Activated CD8-positive, alpha-beta T cell treated with anti-CD3 and anti-CD28 coated beads for 36 hours (primary cell): ENCODE results near the gene JPH4. TPM values are rescaled to one million over a fixed set of nuclear protein-coding genes. Genes with fewer than 3 reads are reported as not detected.

Source experiments
- ATAC-seq: fragments of 200-7000 bp; cut with Tn5 transposase; one replicate; pipeline ENCODE4 v1.10.0; 2021; ENCODE audit warnings: mild to moderate bottlenecking, moderate library complexity
- CTCF ChIA-PET: fragments of 350-600 bp; sonication (Branson Sonifier 250); formaldehyde crosslinking; loops from one replicate; lab custom pipeline; 2021; ENCODE audit warnings: antibody characterized with exemption; lab: Charles Lee
- POLR2A ChIA-PET: fragments of 350-600 bp; sonication (Branson Sonifier 250); formaldehyde crosslinking; loops from one replicate; lab custom pipeline; 2021; ENCODE audit warnings: antibody characterized with exemption; lab: Charles Lee
- DNase-seq: peaks from one replicate; pipeline ENCODE4 v3.0.0-alpha.2; 2020
- H3K27ac Mint-ChIP-seq: one replicate; pipeline ENCODE4 v1.8.0; 2021; ENCODE audit warnings: mild to moderate bottlenecking, mixed read lengths
- H3K27me3 Mint-ChIP-seq: one replicate; pipeline ENCODE4 v1.8.0; 2021; ENCODE audit warnings: mixed read lengths
- H3K36me3 Mint-ChIP-seq: one replicate; pipeline ENCODE4 v1.8.0; 2021; ENCODE audit warnings: low read depth, mixed read lengths
- H3K4me1 Mint-ChIP-seq: one replicate; pipeline ENCODE4 v1.8.0; 2021; ENCODE audit warnings: low read depth, mixed read lengths
- H3K4me3 Mint-ChIP-seq: one replicate; pipeline ENCODE4 v1.8.0; 2021; ENCODE audit warnings: mild to moderate bottlenecking, moderate library complexity, mixed read lengths
- H3K9me3 Mint-ChIP-seq: one replicate; pipeline ENCODE4 v1.8.0; 2021; ENCODE audit warnings: mixed read lengths
- CTCF ChIP-seq: fragments of 200-600 bp; IDR thresholded peaks from one replicate; pipeline ENCODE4 v1.8.0; 2022; ENCODE audit warnings: antibody characterized with exemption, mild to moderate bottlenecking
- intact Hi-C: fragments of 100-400 bp; cut with micrococcal nuclease; formaldehyde crosslinking; loops from one replicate; pipeline ENCODE4 v1.10.0; 2022
- total RNA-seq, 2 experiments: library from RNA; stranded (reverse); gene quantifications; one replicate each; pipeline ENCODE4 v1.2.3, GENCODE V29; 2021

The JPH4 gene
- total RNA-seq, 2 experiments from 2014 or later = 0.25 to 0.51 TPM

GRCh38 chr14:23618415-23618988, 39.9 kb upstream of the JPH4 start:
- CTCF ChIA-PET = interaction anchor here (3.3 kb wide), 1 partner anchor 13 kb away, joined by 20 read pairs; no protein-coding TSS in a partner anchor
- POLR2A ChIA-PET = no interaction called here
- H3K36me3 Mint-ChIP-seq = no peaks in the 10 kb centered on the region
- peaks cover 5% of the 10 kb centered on the region for H3K27me3 Mint-ChIP-seq
- H3K4me1 Mint-ChIP-seq = peaks cover 13% of the 10 kb centered on the region
- TF ChIP-seq CTCF = no peak
- ATAC-seq (no peak), DNase-seq (no peak)
- no peaks in the 10 kb centered on the region for H3K9me3 Mint-ChIP-seq
- H3K27ac Mint-ChIP-seq = no peak overlapping the region
- no peak overlapping the region for H3K4me3 Mint-ChIP-seq
- intact Hi-C loops = no loop called here

DNA sequence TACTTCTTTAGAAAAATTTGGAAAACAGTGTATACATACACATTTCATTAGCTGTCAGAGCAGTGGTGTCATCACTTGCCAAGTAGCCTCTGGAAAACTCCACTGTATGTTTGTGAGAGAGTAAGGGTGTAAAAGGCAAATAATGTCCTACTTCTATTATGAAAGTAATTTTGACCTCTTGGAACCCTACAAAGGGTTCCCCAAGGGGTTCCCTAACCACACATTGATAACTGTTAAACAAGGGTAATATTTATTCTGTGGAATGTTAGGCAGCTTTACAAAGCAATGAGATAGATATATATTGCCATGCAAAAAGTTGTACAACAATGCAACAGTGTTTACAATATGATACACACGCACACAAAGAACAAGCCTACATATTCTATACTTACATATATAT, 38.9 kb upstream of the JPH4 start:
- intact Hi-C loops = no loop called here
- H3K4me1 Mint-ChIP-seq = peaks cover 13% of the 10 kb centered on the region
- no peak for TF ChIP-seq CTCF
- DNase-seq (no peak), ATAC-seq (no peak)
- H3K4me3 Mint-ChIP-seq = no peak overlapping the region
- no peaks in the 10 kb centered on the region for H3K36me3 Mint-ChIP-seq
- H3K27me3 Mint-ChIP-seq = peaks cover 5% of the 10 kb centered on the region
- ChIA-PET POLR2A (no interaction called here), CTCF (interaction anchor here (3.3 kb wide), 1 partner anchor 14 kb away, joined by 20 read pairs; no protein-coding TSS in a partner anchor)
- no peak overlapping the region for H3K27ac Mint-ChIP-seq
- H3K9me3 Mint-ChIP-seq = no peaks in the 10 kb centered on the region

GRCh38 chr14:23615856-23616255, 37.3 kb upstream of the JPH4 start:
- ATAC-seq (no peak), DNase-seq (no peak)
- intact Hi-C loops = no loop called here
- Mint-ChIP-seq H3K36me3 (no peaks in the 10 kb centered on the region), H3K27ac (no peak overlapping the region), H3K4me3 (no peak overlapping the region), H3K27me3 (peaks cover 4% of the 10 kb centered on the region), H3K9me3 (no peaks in the 10 kb centered on the region), H3K4me1 (peaks cover 20% of the 10 kb centered on the region)
- POLR2A ChIA-PET = no interaction called here
- CTCF ChIA-PET = interaction anchor here (3.3 kb wide), 1 partner anchor 16 kb away, joined by 20 read pairs; no protein-coding TSS in a partner anchor
- no peak for TF ChIP-seq CTCF

- peaks cover 4% of the 10 kb centered on the region for H3K27me3 Mint-ChIP-seq
- intact Hi-C loops = no loop called here
- H3K4me3 Mint-ChIP-seq = no peak overlapping the region
- no peak overlapping the region for H3K27ac Mint-ChIP-seq
- H3K36me3 Mint-ChIP-seq = peaks cover 3% of the 10 kb centered on the region
- DNase-seq (no peak), ATAC-seq (no peak)
- H3K9me3 Mint-ChIP-seq = peaks cover 7% of the 10 kb centered on the region
- CTCF ChIA-PET = interaction anchor here (6.1 kb wide), 1 partner anchor 18 kb away, joined by 73 read pairs; no protein-coding TSS in a partner anchor
- POLR2A ChIA-PET = no interaction called here
- peaks cover 34% of the 10 kb centered on the region for H3K4me1 Mint-ChIP-seq
- TF ChIP-seq CTCF = no peak
These were observed 35.8 kb upstream of the JPH4 start for GRCh38 chr14:23614395-23614828.

DNA sequence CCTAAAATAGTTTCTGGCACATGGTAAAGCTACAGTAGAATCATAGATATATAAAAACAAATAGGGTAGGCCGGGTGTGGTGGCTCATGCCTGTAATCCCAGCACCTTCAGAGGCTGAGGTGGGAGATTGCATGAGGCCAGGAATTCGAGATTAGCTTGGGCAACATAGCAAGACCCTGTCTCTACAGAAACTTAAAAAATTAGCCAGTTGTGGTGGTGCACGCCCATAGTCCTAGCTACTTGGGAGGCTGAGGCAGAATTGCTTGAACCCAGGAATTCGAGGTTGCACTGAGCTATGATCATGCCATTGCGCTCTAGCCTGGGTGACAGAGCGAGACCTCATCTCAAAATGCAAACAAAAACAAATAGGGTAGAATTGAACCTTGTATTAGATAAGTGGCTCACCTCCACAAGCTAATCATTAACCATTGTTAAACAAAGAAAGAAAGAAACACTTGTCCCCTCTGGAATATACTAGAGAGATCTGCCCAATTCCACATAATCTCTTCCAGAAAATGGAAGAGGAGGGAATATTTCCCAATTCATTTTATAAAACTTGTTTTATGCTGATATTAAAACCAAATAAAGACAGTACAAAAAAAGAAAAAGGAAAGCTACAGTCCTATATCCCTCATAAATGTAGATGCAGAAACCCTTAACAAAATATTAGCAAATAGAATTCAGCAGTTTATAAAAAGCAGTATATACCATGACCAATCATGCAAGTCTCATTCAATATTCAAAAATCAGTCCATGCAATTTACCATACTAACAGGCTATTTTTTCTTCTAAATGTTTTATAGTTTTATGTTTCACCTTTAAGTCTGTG, 34.9 kb upstream of the JPH4 start:
- Mint-ChIP-seq H3K36me3 (peaks cover 5% of the 10 kb centered on the region), H3K27ac (no peak overlapping the region), H3K4me3 (no peak overlapping the region), H3K4me1 (peaks cover 37% of the 10 kb centered on the region), H3K9me3 (peaks cover 14% of the 10 kb centered on the region), H3K27me3 (peaks cover 4% of the 10 kb centered on the region)
- no peak for DNase-seq
- ChIA-PET CTCF (interaction anchor here (1.3 to 6.1 kb wide), 3 partner anchors 10 to 53 kb away, joined by 4 to 73 read pairs (median 5); no protein-coding TSS in a partner anchor), POLR2A (no interaction called here)
- TF ChIP-seq CTCF = no peak
- intact Hi-C loops = no loop called here
- no peak for ATAC-seq
